H9 (cell line): ENCODE data around the gene PTPRF. TPM values are rescaled to one million over a fixed set of nuclear protein-coding genes. Genes with fewer than 3 reads are reported as not detected.

ENCODE experiments used
- DNase-seq: peaks from one replicate; pipeline ENCODE4 v3.0.0-alpha.2; 2017
- H2AFZ ChIP-seq: one replicate; pipeline ENCODE4 v1.6.1; 2013; ENCODE audit warnings: mild to moderate bottlenecking, low read length, control low read depth, moderate library complexity
- H2AK5ac ChIP-seq: 2 replicates; pipeline ENCODE4 v1.6.1; 2013; ENCODE audit warnings: low read length, control low read depth, mixed read lengths; ENCODE audit not compliant: insufficient read length
- H2BK120ac ChIP-seq: one replicate; pipeline ENCODE4 v1.6.1; 2013; ENCODE audit warnings: low read depth, mild to moderate bottlenecking, low read length, control low read depth, inconsistent platforms; ENCODE audit not compliant: poor library complexity, severe bottlenecking
- H2BK12ac ChIP-seq: 2 replicates; pipeline ENCODE4 v1.6.1; 2013; ENCODE audit warnings: low read length, control low read depth, mixed read lengths, low read depth; ENCODE audit not compliant: insufficient read length
- H2BK15ac ChIP-seq: 2 replicates; pipeline ENCODE4 v1.6.1; 2013; ENCODE audit warnings: low read depth, low read length, control low read depth
- H2BK20ac ChIP-seq: one replicate; pipeline ENCODE4 v1.6.1; 2013; ENCODE audit warnings: low read depth, mild to moderate bottlenecking, low read length, control low read depth, inconsistent platforms; ENCODE audit not compliant: poor library complexity, severe bottlenecking
- H2BK5ac ChIP-seq: 2 replicates; pipeline ENCODE4 v1.6.1; 2013; ENCODE audit warnings: low read length, control low read depth, mixed read lengths; ENCODE audit not compliant: insufficient read length
- H3K14ac ChIP-seq: 2 replicates; pipeline ENCODE4 v1.6.1; 2013; ENCODE audit warnings: low read length, control low read depth; ENCODE audit not compliant: insufficient read depth
- H3K18ac ChIP-seq: 2 replicates; pipeline ENCODE4 v1.6.1; 2013; ENCODE audit warnings: low read depth, mild to moderate bottlenecking, mixed read lengths, low read length, control low read depth; ENCODE audit not compliant: insufficient read length
- H3K23ac ChIP-seq: 2 replicates; pipeline ENCODE4 v1.6.1; 2013; ENCODE audit warnings: low read length, control low read depth, mixed read lengths, low read depth; ENCODE audit not compliant: insufficient read length
- H3K23me2 ChIP-seq: 2 replicates; pipeline ENCODE4 v1.6.1; 2013; ENCODE audit warnings: low read depth, mild to moderate bottlenecking, mixed read lengths, low read length, control low read depth; ENCODE audit not compliant: insufficient read length, poor library complexity, severe bottlenecking
- H3K27ac ChIP-seq: 2 replicates; pipeline ENCODE4 v1.5.1; 2013; ENCODE audit warnings: low read length, control low read depth, mixed read lengths, low read depth; ENCODE audit not compliant: insufficient read length
- H3K27me3 ChIP-seq: 2 replicates; pipeline ENCODE4 v1.6.1; 2013; ENCODE audit warnings: low read length, control low read depth, inconsistent platforms; ENCODE audit not compliant: insufficient read depth
- H3K4ac ChIP-seq: 2 replicates; pipeline ENCODE4 v1.6.1; 2013; ENCODE audit warnings: low read depth, mild to moderate bottlenecking, control low read depth, inconsistent platforms, low read length, moderate library complexity
- H3K4me1 ChIP-seq: 2 replicates; pipeline ENCODE4 v1.6.1; 2013; ENCODE audit warnings: low read length, control low read depth, inconsistent platforms; ENCODE audit not compliant: insufficient read depth
- H3K4me2 ChIP-seq: 2 replicates; pipeline ENCODE4 v1.6.1; 2013; ENCODE audit warnings: low read length, control low read depth, mixed read lengths; ENCODE audit not compliant: insufficient read length, insufficient read depth
- H3K56ac ChIP-seq: 2 replicates; pipeline ENCODE4 v1.6.1; 2013; ENCODE audit warnings: low read depth, mild to moderate bottlenecking, mixed read lengths, low read length, control low read depth; ENCODE audit not compliant: insufficient read length
- H3K79me1 ChIP-seq: 2 replicates; pipeline ENCODE4 v1.6.1; 2013; ENCODE audit warnings: low read depth, mild to moderate bottlenecking, moderate library complexity, low read length, control low read depth, inconsistent platforms; ENCODE audit not compliant: insufficient read depth, poor library complexity, severe bottlenecking
- H3K79me2 ChIP-seq: 2 replicates; pipeline ENCODE4 v1.6.1; 2013; ENCODE audit warnings: low read length, control low read depth, inconsistent platforms; ENCODE audit not compliant: insufficient read depth
- H3K9ac ChIP-seq: 2 replicates; pipeline ENCODE4 v1.6.1; 2013; ENCODE audit warnings: low read length, control low read depth, mixed read lengths; ENCODE audit not compliant: insufficient read length; ENCODE audit errors: extremely low read depth
- H3K9me3 ChIP-seq: one replicate; pipeline ENCODE4 v1.6.1; 2013; ENCODE audit warnings: low read depth, low read length, inconsistent platforms; ENCODE audit not compliant: control insufficient read depth
- H3T11ph ChIP-seq: one replicate; pipeline ENCODE4 v1.6.1; 2013; ENCODE audit warnings: mild to moderate bottlenecking, low read length, control low read depth, inconsistent platforms
- H4K20me1 ChIP-seq: one replicate; pipeline ENCODE4 v1.6.1; 2013; ENCODE audit not compliant: control insufficient read depth, insufficient read length, insufficient read depth
- H4K5ac ChIP-seq: 2 replicates; pipeline ENCODE4 v1.6.1; 2013; ENCODE audit warnings: low read depth, mild to moderate bottlenecking, mixed read lengths, low read length, control low read depth; ENCODE audit not compliant: insufficient read length
- H4K8ac ChIP-seq: replicated peaks from 2 replicates; pipeline ENCODE4 v1.6.1; 2013; ENCODE audit warnings: low read length, control low read depth, mixed read lengths, low read depth; ENCODE audit not compliant: insufficient read length
- H4K91ac ChIP-seq: 2 replicates; pipeline ENCODE4 v1.6.1; 2013; ENCODE audit warnings: low read depth, mild to moderate bottlenecking, moderate library complexity, mixed read lengths, low read length, control low read depth; ENCODE audit not compliant: insufficient read length
- H3K27ac Mint-ChIP-seq, 3 experiments: 2 replicates in 2 of 3; 3 replicates in 1 of 3; pipeline ENCODE4 v1.8.0; 2020 to 2021; ENCODE audit warnings: mixed read lengths in 3 of 3, mild to moderate bottlenecking in 1 of 3, moderate library complexity in 1 of 3
- H3K27me3 Mint-ChIP-seq: 2 replicates; pipeline ENCODE4 v1.8.0; 2021; ENCODE audit warnings: low read depth, mild to moderate bottlenecking, moderate library complexity, mixed read lengths
- H3K36me3 Mint-ChIP-seq, 3 experiments: 2 replicates in 2 of 3; 3 replicates in 1 of 3; pipeline ENCODE4 v1.8.0; 2020 to 2021; ENCODE audit warnings: low read depth in 3 of 3, mixed read lengths in 3 of 3; ENCODE audit not compliant: insufficient read depth in 1 of 3
- H3K4me1 Mint-ChIP-seq, 2 experiments: 2 replicates each; pipeline ENCODE4 v1.8.0; 2020; ENCODE audit warnings: mixed read lengths in 2 of 2
- H3K4me3 Mint-ChIP-seq, 2 experiments: 2 replicates in 1 of 2; 3 replicates in 1 of 2; pipeline ENCODE4 v1.8.0; 2020 to 2021; ENCODE audit warnings: mild to moderate bottlenecking in 2 of 2, mixed read lengths in 2 of 2, moderate library complexity in 1 of 2
- H3K9me3 Mint-ChIP-seq, 2 experiments: 2 replicates in 1 of 2; 3 replicates in 1 of 2; pipeline ENCODE4 v1.8.0; 2020; ENCODE audit warnings: mild to moderate bottlenecking in 2 of 2, mixed read lengths in 2 of 2, moderate library complexity in 1 of 2
- WGBS: extraction: QIAGEN DNeasy Blood & Tissue Kit; methylation state at CpG from one replicate; pipeline ENCODE4 v1.1.7; 2013; ENCODE audit warnings: missing lambda C conversion rate, low lambda C conversion rate, mixed read lengths; ENCODE audit not compliant: insufficient read length; ENCODE audit errors: extremely low coverage; 5-methylcytosine and 5-hydroxymethylcytosine counted together
- total RNA-seq: library from RNA; stranded (reverse); gene quantifications from 2 replicates; pipeline ENCODE4 v1.2.1, GENCODE V29; 2021
- TF ChIP-seq, protein P1 (sequence below): fragments of 200-600 bp; sonication (generic); conservative IDR thresholded peaks from 3 replicates; pipeline ENCODE4 v1.8.0; 2021; ENCODE audit warnings: antibody characterized with exemption, mild to moderate bottlenecking

The PTPRF gene
- total RNA-seq, 1 experiment from 2014 or later = 193 TPM

DNA sequence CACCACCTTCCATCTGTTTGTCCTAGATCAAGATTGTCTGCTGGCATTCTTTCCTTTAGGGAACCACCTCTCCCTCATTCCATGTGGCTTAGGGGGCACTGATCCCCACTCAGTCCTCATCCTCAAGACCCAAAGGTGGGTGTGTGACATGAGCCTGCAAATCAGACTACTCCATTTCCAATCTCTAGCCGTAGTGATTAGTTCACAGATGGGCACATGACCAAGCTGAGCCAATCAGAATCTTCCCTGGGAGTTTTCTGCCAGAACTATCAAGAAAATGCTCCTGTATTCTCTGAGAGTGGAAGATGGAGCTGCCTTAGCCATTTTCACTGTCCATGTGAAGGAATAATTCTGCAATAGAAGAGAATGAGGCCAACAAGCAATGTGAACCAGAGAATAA is 19.3 kb upstream of the PTPRF start:
- H3K4me1 Mint-ChIP-seq = peaks cover 18 to 20% of the 10 kb centered on the region in 2 experiments
- no peak overlapping the region for H3K23ac ChIP-seq
- H4K20me1 ChIP-seq = no peaks in the 10 kb centered on the region
- H3T11ph ChIP-seq = no peak overlapping the region
- H2BK12ac ChIP-seq = no peak overlapping the region
- no peak overlapping the region for H3K4me3 Mint-ChIP-seq
- H3K9me3 ChIP-seq = no peaks in the 10 kb centered on the region
- no peak overlapping the region for H3K18ac ChIP-seq
- H3K27me3 Mint-ChIP-seq = peaks cover 4% of the 10 kb centered on the region; the same call in 1 of the 2 replicates
- H3K27me3 ChIP-seq = no peaks in the 10 kb centered on the region
- H3K4me1 ChIP-seq = no peaks in the 10 kb centered on the region; the same call in 1 of the 2 replicates
- DNase-seq = no peak
- H3K79me1 ChIP-seq = no peaks in the 10 kb centered on the region
- H2AK5ac ChIP-seq = no peak overlapping the region
- H3K9ac ChIP-seq = no peak overlapping the region
- no peak overlapping the region for H4K5ac ChIP-seq
- no peak overlapping the region for H3K14ac ChIP-seq
- no peak overlapping the region for H4K91ac ChIP-seq
- no peak overlapping the region for H3K56ac ChIP-seq
- no peak overlapping the region for H3K4ac ChIP-seq
- no peak overlapping the region for H3K4me2 ChIP-seq
- no peak overlapping the region for H4K8ac ChIP-seq
- no peak overlapping the region for H2BK120ac ChIP-seq
- H2BK5ac ChIP-seq = no peak overlapping the region
- no peak overlapping the region for H2BK20ac ChIP-seq
- no peaks in the 10 kb centered on the region for H3K23me2 ChIP-seq
- no peak overlapping the region for H3K27ac ChIP-seq
- H3K79me2 ChIP-seq = no peaks in the 10 kb centered on the region
- H3K36me3 Mint-ChIP-seq = no peaks in the 10 kb centered on the region; a peak in 2 of 7 replicates
- TF ChIP-seq, protein P1, sequence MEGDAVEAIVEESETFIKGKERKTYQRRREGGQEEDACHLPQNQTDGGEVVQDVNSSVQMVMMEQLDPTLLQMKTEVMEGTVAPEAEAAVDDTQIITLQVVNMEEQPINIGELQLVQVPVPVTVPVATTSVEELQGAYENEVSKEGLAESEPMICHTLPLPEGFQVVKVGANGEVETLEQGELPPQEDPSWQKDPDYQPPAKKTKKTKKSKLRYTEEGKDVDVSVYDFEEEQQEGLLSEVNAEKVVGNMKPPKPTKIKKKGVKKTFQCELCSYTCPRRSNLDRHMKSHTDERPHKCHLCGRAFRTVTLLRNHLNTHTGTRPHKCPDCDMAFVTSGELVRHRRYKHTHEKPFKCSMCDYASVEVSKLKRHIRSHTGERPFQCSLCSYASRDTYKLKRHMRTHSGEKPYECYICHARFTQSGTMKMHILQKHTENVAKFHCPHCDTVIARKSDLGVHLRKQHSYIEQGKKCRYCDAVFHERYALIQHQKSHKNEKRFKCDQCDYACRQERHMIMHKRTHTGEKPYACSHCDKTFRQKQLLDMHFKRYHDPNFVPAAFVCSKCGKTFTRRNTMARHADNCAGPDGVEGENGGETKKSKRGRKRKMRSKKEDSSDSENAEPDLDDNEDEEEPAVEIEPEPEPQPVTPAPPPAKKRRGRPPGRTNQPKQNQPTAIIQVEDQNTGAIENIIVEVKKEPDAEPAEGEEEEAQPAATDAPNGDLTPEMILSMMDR = no peak
- no peak overlapping the region for H2BK15ac ChIP-seq
- peaks cover 0 to 3% of the 10 kb centered on the region in 2 experiments; a peak in 2 of 5 replicates for H3K9me3 Mint-ChIP-seq
- H3K27ac Mint-ChIP-seq = no peak overlapping the region
- H2AFZ ChIP-seq = no peak overlapping the region
- WGBS = no CpG with 5 or more reads among the region's 1 CpG
